Rectal smooth muscle tissue (tissue), 1 donor: ENCODE results near the gene IFNL2.
"Not testable (repeated sequence)": the region's sequence is repeated elsewhere in the genome, so short reads cannot be mapped to it uniquely, and the experiment has no call there.

Experiments
- H3K27ac ChIP-seq: one replicate; pipeline ENCODE4 v1.7.0; 2013; ENCODE audit warnings: low read depth, low read length, inconsistent platforms
- H3K27me3 ChIP-seq: one replicate; pipeline ENCODE4 v1.7.0; 2013; ENCODE audit warnings: low read length; ENCODE audit not compliant: control insufficient read depth, insufficient read depth
- H3K36me3 ChIP-seq: one replicate; pipeline ENCODE4 v1.7.0; 2013; ENCODE audit warnings: low read length; ENCODE audit not compliant: control insufficient read depth, insufficient read depth
- H3K4me1 ChIP-seq: one replicate; pipeline ENCODE4 v1.7.0; 2013; ENCODE audit warnings: low read length; ENCODE audit not compliant: control insufficient read depth, insufficient read depth
- H3K4me3 ChIP-seq: one replicate; pipeline ENCODE4 v1.7.0; 2013; ENCODE audit warnings: low read length
- H3K9ac ChIP-seq: one replicate; pipeline ENCODE4 v1.7.0; 2013; ENCODE audit warnings: low read length

The IFNL2 gene

DNA sequence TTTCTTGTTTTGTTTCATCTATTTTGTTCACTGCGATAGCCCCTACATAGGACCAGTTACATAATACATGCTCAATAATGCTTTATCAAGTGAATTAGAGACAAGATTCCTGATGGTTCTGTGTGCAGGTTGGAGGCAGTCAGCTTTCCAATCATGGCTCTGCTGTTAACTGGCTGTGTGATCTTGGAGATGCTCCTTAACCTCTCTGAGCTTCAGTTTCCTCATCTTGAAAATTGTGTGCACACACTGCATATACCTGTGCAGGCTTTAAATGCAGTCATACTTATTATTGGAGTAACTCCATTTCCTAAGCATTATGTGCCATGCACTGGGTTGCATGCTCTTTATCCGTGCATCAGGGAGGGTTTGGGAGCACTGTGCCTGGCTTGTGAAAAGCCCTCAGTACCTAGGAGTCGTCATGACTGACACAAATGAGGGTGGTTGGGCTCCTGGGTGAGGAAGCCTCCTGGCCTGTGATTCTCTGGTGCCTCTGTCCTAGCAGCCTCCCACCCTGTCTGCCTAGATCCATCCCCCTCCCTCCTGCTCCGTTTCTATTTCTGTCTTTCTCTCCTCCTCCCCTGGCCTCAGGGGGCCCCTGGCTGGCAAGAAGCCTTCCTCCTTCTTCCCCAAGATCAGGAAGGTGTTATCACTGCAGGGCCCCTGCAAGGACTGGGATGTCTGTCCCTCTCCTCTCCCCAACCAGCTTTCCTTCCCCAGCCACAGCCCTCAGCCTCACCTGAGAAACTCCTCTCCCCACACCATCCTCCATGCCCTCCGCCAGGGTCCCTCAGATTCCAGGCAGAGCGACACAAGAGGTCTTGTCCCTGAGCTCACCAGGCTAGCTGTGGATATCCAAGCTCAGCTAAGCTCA, 36.7 kb downstream of the IFNL2 start:
- Histone ChIP-seq H3K27ac (no peak overlapping the region), H3K9ac (no peak overlapping the region), H3K36me3 (no peaks in the 10 kb centered on the region), H3K27me3 (peaks cover 13% of the 10 kb centered on the region), H3K4me1 (no peaks in the 10 kb centered on the region), H3K4me3 (no peak overlapping the region)

DNA sequence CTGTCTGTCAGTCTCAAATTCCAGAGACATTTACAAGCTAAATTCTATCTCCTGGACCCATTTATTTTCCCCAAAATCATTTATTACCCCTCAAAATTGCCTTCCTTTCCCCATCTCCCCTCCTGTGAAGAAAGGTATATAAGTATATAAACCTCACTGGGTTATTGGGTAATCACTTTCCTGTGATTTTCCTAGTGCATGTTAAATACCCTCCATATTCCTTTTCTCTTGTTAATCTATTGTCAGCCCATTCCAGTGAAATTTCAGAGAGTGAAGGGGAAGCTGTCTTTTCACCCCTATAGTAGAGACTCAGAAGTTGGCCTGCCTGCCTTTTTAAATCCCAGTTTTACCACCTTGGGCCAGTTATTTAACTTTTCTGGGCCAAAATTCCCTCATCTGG, 37.9 kb downstream of the IFNL2 start:
- no peak overlapping the region for H3K4me3 ChIP-seq
- no peak overlapping the region for H3K9ac ChIP-seq
- H3K27ac ChIP-seq = no peak overlapping the region
- H3K36me3 ChIP-seq = no peaks in the 10 kb centered on the region
- no peaks in the 10 kb centered on the region for H3K4me1 ChIP-seq
- H3K27me3 ChIP-seq = peaks cover 13% of the 10 kb centered on the region

DNA sequence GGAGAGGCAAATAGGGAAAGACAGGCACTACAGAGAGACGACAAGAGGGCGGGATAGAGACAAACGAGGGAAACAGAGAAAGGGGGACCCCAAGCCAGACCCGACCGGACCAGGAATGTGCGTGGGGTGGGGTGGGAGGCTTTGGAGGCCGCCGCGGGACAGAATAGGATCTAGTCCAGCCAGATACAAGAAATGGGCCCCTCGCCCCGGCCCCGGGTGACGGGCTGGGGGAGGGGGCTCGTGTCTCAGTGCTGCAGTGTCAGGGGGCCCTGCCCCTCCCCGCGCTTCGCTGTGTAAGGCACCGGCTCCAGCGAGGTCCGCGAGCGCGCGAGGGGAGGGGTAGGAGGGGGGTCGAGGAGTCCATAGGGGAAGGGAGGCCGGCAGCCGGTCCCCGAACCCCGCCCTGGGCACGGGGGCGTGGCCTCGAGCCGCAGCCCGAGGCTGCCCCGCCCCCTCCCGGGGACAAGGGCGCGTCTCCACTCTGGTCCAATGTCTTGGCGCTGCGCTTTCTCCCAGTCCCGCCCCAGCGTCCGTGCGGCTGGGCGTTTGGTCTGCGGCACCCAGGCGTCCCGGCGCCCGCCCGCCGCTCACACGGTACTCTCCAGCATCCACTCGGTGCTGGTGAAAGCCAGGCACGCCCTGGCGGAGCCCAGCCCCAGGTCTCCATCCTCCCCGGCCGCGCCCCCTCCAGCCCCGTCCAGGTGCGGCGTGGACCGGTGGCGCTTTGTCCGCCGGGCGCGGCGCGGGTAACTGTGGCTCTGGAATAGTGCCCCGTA, 39.0 kb downstream of the IFNL2 start:
- no peaks in the 10 kb centered on the region for H3K4me1 ChIP-seq
- H3K36me3 ChIP-seq = no peaks in the 10 kb centered on the region
- peak overlapping the region; percentile 5 for H3K4me3 ChIP-seq
- no peak overlapping the region for H3K27ac ChIP-seq
- H3K27me3 ChIP-seq = peaks cover 13% of the 10 kb centered on the region
- no peak overlapping the region for H3K9ac ChIP-seq

DNA sequence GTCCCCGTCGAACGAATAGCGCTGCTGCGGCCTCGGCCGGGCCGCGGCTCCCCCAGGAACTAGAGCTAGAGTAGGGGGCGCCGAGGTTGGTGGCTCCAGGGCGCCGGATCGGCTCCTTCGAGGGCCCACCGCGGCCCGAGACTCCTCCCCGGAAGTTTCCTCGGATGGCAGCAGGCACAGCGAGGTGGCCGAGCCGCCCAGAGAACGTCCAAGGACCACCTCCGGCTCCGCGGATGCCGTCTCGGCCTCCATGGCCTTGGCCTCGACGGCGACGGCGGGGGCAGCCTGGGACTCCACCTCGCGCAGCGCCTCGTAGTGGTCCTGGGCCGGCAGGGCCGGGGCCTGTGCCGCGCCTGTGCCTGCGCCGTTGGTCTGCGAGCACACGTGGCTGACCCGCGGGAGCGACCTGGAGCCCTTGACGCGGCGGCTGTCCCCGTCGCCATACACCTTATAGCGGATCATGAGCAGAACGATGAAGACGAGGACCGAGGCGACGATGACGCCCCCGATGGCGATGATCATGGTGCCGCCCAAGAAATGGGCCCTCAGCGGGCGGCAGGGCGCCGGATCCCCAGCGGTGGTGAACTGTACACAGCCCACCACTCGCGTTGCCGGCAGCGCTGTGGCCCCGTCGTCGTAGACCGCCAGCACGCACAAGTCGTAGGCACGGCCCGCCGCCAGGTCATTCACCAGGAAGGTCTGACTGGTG, 39.8 kb downstream of the IFNL2 start:
- Histone ChIP-seq H3K9ac (no peak overlapping the region), H3K4me3 (no peak overlapping the region), H3K36me3 (no peaks in the 10 kb centered on the region), H3K27ac (no peak overlapping the region), H3K4me1 (no peaks in the 10 kb centered on the region), H3K27me3 (peaks cover 13% of the 10 kb centered on the region)

DNA sequence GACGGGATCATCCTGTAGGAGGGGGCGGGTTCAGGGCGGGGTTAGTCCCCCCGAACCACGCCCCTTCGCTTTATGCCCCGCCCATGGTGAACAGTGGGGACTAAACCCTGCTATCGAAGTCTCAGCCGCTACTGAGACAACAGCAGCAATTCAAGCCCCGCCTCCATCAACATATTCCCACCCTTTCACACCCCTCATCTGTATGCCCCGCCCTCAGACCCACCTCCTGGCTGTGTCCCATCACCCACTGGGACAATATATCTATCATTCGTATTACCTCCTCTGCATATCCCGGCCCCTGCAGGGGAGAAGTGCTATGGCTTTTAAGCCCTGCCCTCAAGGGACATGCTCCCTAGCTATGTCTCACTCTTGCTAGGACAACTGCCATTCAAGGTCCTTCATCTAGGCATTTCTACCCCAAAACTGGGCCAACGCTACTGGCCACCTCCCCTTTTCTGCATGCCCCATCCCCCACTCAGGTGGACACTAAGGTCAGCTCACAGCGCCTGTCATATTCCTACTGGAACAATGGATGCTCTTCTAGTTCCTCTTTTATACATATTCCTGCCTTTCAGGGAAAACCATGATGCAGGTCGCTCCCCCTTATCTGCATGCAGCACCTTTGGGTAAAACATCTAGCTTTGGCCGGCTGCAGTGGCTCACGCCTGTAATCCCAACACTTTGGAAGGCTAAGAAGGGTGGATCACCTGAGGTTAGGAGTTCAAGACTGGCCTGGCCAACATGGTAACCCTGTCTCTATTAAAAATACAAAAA, 40.5 kb downstream of the IFNL2 start:
- no peaks in the 10 kb centered on the region for H3K4me1 ChIP-seq
- no peak overlapping the region for H3K27ac ChIP-seq
- no peak overlapping the region for H3K9ac ChIP-seq
- no peaks in the 10 kb centered on the region for H3K36me3 ChIP-seq
- peaks cover 13% of the 10 kb centered on the region for H3K27me3 ChIP-seq
- no peak overlapping the region for H3K4me3 ChIP-seq

DNA sequence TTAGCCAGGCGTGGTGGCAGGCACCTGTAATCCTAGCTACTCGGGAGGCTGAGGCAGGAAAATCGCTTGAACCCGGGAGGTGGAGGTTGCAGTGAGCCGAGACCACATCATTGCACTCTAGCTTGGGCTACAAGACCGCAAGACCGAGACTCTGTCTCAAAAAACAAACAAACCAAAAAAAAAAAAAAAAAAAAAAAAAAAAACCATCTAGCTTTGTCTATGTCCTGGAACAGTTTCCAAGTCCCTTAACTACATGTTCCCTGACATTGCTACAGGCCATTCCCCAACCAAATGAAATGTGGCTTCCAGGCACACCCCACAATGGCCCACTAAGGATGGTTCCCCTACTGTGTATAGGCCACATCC, 41.1 kb downstream of the IFNL2 start:
- not testable (repeated sequence) for H3K36me3 ChIP-seq, H3K4me3 ChIP-seq, H3K27ac ChIP-seq, H3K9ac ChIP-seq, H3K4me1 ChIP-seq
- peaks cover 13% of the 10 kb centered on the region for H3K27me3 ChIP-seq

DNA sequence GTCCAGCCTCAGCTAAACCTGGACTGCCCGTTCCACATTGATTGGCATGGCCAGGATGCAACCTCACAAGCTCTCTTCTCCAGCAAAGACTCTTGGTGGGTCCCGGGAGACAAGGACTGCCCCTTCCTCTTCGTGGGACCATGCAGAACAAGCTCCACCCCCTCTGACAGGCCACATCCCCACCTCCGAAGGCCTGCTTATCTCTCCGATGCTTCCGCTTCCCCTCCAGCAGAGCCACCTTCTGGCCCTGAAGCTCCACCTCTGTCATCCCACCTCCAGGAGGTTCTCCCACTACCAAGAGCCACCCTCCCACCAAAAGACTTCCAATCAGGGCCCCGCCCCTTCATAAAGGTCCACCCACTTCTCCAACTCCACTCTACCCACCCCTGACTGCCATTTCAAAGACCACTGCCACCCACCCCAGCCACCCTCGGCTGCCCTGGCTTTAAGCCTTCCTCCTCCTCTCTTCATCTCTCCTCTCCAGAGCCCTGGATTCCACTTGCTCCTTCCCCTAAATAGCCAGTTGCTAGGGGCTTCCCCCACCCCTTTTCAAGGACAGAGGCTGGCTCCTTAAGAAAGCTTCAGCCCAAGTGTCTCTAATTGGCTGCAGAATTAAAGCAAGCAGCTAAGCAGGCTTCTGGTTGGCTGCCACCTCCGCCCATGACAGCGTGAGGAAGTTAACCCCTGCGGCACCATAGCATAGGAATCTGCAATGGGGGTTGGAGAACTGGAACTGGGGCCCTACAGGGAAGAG, 42.5 kb downstream of the IFNL2 start:
- Histone ChIP-seq H3K4me3 (no peak overlapping the region), H3K27me3 (peaks cover 8% of the 10 kb centered on the region), H3K4me1 (no peaks in the 10 kb centered on the region), H3K27ac (no peak overlapping the region), H3K9ac (no peak overlapping the region), H3K36me3 (no peaks in the 10 kb centered on the region)

DNA sequence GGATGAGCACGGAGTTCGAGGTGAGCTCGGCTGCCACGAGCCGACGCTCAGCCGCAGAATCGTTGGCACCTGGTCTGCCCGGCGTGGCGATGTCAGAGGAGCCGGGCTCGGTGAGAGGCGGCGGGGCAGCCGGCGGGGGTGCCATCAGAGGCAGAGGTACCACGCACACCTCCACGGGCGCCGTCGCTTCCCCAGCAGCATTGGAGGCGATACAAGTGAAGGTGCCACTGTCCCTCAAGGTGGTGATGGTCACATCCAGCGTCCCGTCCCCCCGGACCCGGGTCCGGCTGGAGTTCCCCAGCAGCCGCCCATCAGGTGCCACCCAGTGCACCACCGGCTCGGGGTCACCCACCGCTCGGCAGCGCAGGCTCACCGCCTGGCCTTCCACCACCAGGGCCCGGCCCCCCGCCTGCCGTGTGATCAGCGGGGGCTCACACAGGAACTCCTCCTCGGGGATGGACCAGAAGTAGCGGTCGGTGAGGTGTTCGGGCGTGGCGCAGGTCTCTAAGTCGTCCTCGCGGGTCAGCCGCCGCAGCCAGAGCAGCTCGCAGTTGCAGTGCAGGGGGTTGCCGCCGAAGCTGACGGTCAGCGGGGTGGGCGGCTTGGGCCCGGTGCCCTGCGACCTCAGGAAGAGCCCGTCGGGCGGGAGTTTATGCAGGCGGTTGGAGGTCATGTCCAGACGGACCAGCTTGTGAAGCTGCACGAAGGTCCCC, 46.0 kb downstream of the IFNL2 start:
- Histone ChIP-seq H3K4me1 (no peaks in the 10 kb centered on the region), H3K9ac (no peak overlapping the region), H3K36me3 (no peaks in the 10 kb centered on the region), H3K27ac (no peak overlapping the region), H3K27me3 (no peaks in the 10 kb centered on the region), H3K4me3 (no peak overlapping the region)

DNA sequence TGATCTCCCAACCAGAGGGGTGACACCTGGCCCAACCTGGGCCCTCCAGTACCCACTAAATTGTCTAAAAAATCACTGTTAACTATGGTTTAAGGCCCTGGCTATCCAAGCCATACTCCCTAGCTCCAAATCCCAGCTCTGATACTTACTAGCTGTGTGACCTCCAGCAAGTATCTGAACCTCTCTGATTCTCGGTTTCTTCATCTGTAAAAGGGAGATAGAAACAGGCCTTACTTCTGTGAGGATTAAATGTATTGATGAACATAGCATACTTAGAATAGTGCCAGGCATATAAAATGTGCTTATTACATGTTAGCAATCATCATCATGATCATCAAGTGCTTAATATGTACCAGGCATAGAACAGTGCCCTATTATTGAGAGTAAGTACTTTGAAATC, 47.7 kb downstream of the IFNL2 start:
- no peaks in the 10 kb centered on the region for H3K36me3 ChIP-seq
- no peaks in the 10 kb centered on the region for H3K27me3 ChIP-seq
- no peak overlapping the region for H3K9ac ChIP-seq
- no peaks in the 10 kb centered on the region for H3K4me1 ChIP-seq
- H3K4me3 ChIP-seq = no peak overlapping the region
- no peak overlapping the region for H3K27ac ChIP-seq

DNA sequence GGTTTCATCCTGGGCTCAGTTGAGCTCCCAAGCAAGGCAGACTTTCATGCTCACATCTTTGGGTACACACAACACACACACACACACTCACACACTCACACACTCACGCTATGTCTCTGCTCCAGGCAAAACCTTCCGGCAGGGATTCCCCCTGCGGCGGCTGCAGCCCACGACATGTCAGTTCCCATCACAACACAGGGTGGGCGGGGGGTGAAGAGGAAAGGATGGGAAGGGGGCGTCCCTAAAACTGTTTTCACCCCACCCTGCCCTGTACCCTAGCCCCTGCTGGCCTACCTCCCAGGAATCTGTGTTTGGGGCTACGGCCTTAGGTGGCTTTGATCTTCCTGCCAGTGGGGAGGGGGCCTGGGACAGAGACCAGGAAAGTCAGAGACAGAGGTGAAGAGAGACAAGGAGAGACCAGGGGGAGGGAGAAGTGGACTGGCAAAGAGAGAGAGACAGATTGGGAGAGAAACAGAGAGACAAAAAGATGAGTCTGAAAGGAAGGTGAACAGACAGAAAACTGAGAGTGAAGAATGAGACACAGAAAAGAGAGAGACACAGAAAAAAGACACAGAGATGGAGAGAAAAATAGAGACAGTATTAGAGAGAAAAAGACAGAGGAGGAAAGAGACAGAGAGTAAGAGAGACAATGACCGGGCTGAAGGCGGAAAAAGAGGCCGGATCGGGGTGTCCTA, 48.6 kb downstream of the IFNL2 start:
- H3K4me1 ChIP-seq = no peaks in the 10 kb centered on the region
- H3K27me3 ChIP-seq = no peaks in the 10 kb centered on the region
- H3K27ac ChIP-seq = no peak overlapping the region
- no peaks in the 10 kb centered on the region for H3K36me3 ChIP-seq
- H3K4me3 ChIP-seq = no peak overlapping the region
- H3K9ac ChIP-seq = no peak overlapping the region

DNA sequence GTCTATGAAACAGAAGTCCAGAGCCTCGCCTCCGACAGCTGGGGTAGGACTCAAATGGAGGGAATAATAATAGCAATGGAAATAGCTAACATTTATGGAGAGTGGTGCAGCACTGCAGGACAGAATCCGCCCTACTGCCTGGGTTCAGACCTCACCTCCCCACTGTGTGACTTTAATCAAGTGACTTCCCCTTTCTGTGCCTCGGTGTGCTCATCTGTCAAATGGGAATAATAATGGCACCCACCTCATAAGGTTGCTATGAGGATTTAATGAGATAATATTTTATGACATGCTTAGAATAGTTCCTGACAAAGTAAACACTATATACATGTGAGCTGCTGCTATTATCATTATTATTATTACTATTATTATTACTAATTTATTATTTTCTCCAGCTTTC, 49.3 kb downstream of the IFNL2 start:
- Histone ChIP-seq H3K4me3 (no peak overlapping the region), H3K27ac (no peak overlapping the region), H3K4me1 (no peaks in the 10 kb centered on the region), H3K36me3 (no peaks in the 10 kb centered on the region), H3K27me3 (no peaks in the 10 kb centered on the region), H3K9ac (no peak overlapping the region)
